Neural crest cell (in vitro differentiated cells): Measurements from ENCODE around the gene ZNF777. TPM values are rescaled to one million over a fixed set of nuclear protein-coding genes. Genes with fewer than 3 reads are reported as not detected.

Experiments
- DNase-seq: peaks from one replicate; pipeline ENCODE4 v3.0.0; 2021; ENCODE audit warnings: low read depth, mixed read lengths, low spot score
- H3K27ac Mint-ChIP-seq: one replicate; pipeline ENCODE4 v1.8.0; 2021; ENCODE audit warnings: mild to moderate bottlenecking, mixed read lengths; ENCODE audit not compliant: unreplicated experiment
- H3K27me3 Mint-ChIP-seq: 2 replicates; pipeline ENCODE4 v1.8.0; 2021; ENCODE audit warnings: low read depth, mild to moderate bottlenecking, mixed read lengths
- H3K36me3 Mint-ChIP-seq: 2 replicates; pipeline ENCODE4 v1.8.0; 2021; ENCODE audit warnings: low read depth, mild to moderate bottlenecking, mixed read lengths
- H3K4me1 Mint-ChIP-seq: 2 replicates; pipeline ENCODE4 v1.8.0; 2021; ENCODE audit warnings: mixed read lengths
- H3K4me3 Mint-ChIP-seq: one replicate; pipeline ENCODE4 v1.8.0; 2021; ENCODE audit warnings: mild to moderate bottlenecking, mixed read lengths
- H3K9me3 Mint-ChIP-seq: 2 replicates; pipeline ENCODE4 v1.8.0; 2021; ENCODE audit warnings: mixed read lengths
- CTCF ChIP-seq: fragments of 200-600 bp; sonication (generic); conservative IDR thresholded peaks from 2 replicates; pipeline ENCODE4 v1.5.0; 2021; ENCODE audit warnings: antibody characterized with exemption, mild to moderate bottlenecking
- long read RNA-seq: library from polyadenylated mRNA; unstranded; transcript quantifications from one replicate; pipeline ENCODE4 v2.0.0, GENCODE V29; 2020
- total RNA-seq: library from RNA; stranded (reverse); gene quantifications from 2 replicates; pipeline ENCODE4 v1.2.1, GENCODE V29; 2021

The ZNF777 gene
- total RNA-seq: 19.3 and 20.8 TPM in 2 replicates
- long read RNA-seq: 0 reads

DNA sequence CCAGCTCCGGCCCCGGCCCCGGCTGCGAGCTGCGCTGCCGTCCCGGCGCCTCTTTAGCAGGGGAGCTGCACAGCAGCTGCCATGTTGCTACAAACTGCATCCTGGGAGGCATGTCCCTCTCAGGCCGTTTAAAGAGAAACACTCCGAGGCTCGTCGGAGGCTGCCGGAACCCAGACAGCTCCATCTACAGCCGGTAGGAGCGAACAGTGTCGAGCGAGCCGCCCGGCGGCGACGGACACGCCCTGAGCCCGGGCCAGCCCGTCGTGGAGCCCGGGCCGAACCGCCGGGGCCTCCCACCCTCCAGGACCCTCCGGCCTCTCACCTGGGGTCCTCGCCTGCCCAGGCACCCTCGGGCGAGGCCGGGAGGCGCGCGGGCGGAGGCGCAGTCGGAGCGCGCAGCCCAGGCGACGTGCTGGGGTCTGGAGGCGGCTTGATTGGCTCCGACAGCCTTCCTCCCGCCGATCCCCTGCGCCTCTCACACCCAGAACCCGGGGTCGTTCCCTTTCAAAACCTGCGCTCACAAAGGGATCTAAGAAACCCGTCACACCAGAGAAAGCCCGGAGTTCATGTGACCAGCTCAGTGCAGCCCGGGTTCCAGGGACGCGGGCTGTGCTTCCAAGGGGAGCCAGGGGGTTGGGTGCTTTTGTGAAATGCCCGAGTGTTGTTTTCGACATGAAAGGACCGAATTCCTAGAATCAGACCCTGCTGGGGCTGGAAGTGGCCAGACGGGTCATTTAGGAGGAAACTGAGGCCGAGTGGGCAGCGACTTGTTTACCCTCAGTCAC lies at the start of gene ZNF777:
Gene ZNF777 (minus strand): TSS at position 570 of the 785 bp plus-strand sequence. CDS start 5,040 bp downstream, outside the sequence.
- Mint-ChIP-seq H3K27ac (peak within 1 kb of the TSS; percentile 92), H3K27me3 (peaks cover 18% of the 10 kb centered on the region), H3K4me3 (peak within 1 kb of the TSS; percentile 93), H3K9me3 (peaks cover 2% of the 10 kb centered on the region), H3K36me3 (no peaks in the 10 kb centered on the region), H3K4me1 (peaks cover 18% of the 10 kb centered on the region)
- TF ChIP-seq CTCF: peak; percentile 62
- peak; percentile 68 for DNase-seq

- Mint-ChIP-seq H3K36me3 (peaks cover 2% of the 10 kb centered on the region), H3K4me1 (no peaks in the 10 kb centered on the region), H3K27me3 (peaks cover 36% of the 10 kb centered on the region), H3K4me3 (no peak overlapping the region), H3K9me3 (peaks cover 26% of the 10 kb centered on the region), H3K27ac (no peak overlapping the region)
- no peak for DNase-seq
- no peak for TF ChIP-seq CTCF
Measured at GRCh38 chr7:149510248-149510647, 49.4 kb upstream of the ZNF777 start.

DNA sequence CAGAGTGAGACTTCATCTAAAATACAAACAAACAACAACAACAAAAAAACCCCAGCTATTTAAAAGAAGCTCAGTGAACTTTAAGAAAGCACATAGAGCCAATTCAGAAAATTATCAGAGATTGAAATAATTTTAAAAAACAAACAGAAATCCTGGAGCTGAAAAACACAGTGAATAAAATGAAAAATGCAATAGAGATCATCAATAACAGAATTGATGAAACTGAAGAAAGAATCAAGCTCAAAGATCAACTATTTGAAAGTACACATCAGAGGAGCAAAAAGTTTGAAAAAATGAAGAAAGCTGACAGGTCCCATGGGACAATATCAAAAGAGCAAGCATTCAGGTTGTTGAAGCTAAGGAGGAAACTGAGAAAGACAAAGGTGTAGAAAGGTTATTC lies 48.9 kb upstream of the ZNF777 start:
- H3K9me3 Mint-ChIP-seq: peaks cover 26% of the 10 kb centered on the region
- peaks cover 37% of the 10 kb centered on the region for H3K27me3 Mint-ChIP-seq

GRCh38 chr7:149505551-149505950 lies 44.7 kb upstream of the ZNF777 start:
- Mint-ChIP-seq H3K9me3 (peaks cover 16% of the 10 kb centered on the region), H3K4me3 (no peak overlapping the region), H3K27me3 (peaks cover 40% of the 10 kb centered on the region), H3K4me1 (no peaks in the 10 kb centered on the region), H3K36me3 (peaks cover 4% of the 10 kb centered on the region), H3K27ac (no peak overlapping the region)
- TF ChIP-seq CTCF: no peak
- DNase-seq: no peak

More for the DNA sequence above, 48.9 kb upstream of the ZNF777 start:
- H3K27ac Mint-ChIP-seq: no peak overlapping the region
- H3K4me1 Mint-ChIP-seq: no peaks in the 10 kb centered on the region
- no peak for DNase-seq
- no peak overlapping the region for H3K4me3 Mint-ChIP-seq
- peaks cover 4% of the 10 kb centered on the region for H3K36me3 Mint-ChIP-seq
- no peak for TF ChIP-seq CTCF

GRCh38 chr7:149501651-149502050 lies 40.8 kb upstream of the ZNF777 start:
- H3K27ac Mint-ChIP-seq: no peak overlapping the region
- H3K9me3 Mint-ChIP-seq: peaks cover 7% of the 10 kb centered on the region
- H3K4me1 Mint-ChIP-seq: peaks cover 3% of the 10 kb centered on the region
- DNase-seq: no peak
- H3K27me3 Mint-ChIP-seq: peaks cover 60% of the 10 kb centered on the region
- TF ChIP-seq CTCF: no peak
- no peak overlapping the region for H3K4me3 Mint-ChIP-seq
- H3K36me3 Mint-ChIP-seq: peaks cover 6% of the 10 kb centered on the region
